AG04449 (cell line): Measurements from ENCODE around the gene CACYBP.

Experiments used
- CTCF ChIA-PET: fragments of 350-600 bp; formaldehyde crosslinking; extraction: SDS; loops from one replicate; lab custom pipeline; 2021; ENCODE audit warnings: antibody characterized with exemption; lab: Yijun Ruan, JAX
- POLR2A ChIA-PET: fragments of 400-600, 350-600 bp; formaldehyde crosslinking; extraction: SDS; loops from one replicate; lab custom pipeline; 2020; ENCODE audit warnings: antibody characterized with exemption, inconsistent platforms; lab: Yijun Ruan, JAX
- DNase-seq: peaks from one replicate; pipeline ENCODE4 v3.0.0-alpha.2; 2010; ENCODE audit warnings: low read depth, low spot score
- H3K4me3 ChIP-seq: 2 replicates; pipeline ENCODE4 v1.5.1; 2011; ENCODE audit warnings: low read depth, mild to moderate bottlenecking, control low read depth, low read length
- TF ChIP-seq, protein P1 (sequence below): IDR thresholded peaks from one replicate; pipeline ENCODE4 v1.5.1; 2011; ENCODE audit warnings: mild to moderate bottlenecking, moderate library complexity, low read length, control low read depth, inconsistent platforms; ENCODE audit not compliant: insufficient read depth; ENCODE audit errors: missing control alignments

The CACYBP gene

DNA sequence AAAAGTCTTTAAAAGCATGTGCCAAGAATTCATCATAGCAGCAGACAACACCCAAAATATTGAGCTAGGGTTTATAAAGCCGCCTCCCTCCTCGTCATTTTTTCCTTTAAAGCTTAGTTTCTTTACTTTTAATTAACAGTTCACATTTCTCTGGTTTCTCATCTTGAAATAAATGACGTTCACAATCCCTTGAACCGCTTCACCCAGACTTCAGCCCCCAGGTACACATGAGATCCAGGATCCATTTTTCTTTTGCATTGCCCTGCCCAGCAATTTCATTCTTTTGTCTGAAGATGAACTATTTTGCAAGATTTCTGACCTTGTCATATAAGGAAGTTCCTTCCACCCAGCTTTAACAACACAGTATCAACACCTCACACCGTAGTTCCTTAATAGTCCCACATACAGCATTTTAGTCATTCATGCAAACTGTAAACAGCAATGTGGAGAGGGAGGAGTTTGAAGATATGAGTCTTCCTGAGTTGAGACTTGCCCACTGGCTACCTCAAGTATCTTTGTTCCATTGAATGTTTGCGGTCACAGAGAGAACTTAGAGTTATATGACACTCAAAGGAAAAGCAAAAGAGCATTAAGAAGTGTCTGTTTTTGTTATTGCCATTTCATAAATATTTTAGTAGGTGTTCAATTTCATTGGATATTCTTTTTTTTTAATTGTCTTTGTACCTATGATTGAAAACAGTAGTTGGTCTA, 35.3 kb upstream of the CACYBP start:
- TF ChIP-seq, protein P1, sequence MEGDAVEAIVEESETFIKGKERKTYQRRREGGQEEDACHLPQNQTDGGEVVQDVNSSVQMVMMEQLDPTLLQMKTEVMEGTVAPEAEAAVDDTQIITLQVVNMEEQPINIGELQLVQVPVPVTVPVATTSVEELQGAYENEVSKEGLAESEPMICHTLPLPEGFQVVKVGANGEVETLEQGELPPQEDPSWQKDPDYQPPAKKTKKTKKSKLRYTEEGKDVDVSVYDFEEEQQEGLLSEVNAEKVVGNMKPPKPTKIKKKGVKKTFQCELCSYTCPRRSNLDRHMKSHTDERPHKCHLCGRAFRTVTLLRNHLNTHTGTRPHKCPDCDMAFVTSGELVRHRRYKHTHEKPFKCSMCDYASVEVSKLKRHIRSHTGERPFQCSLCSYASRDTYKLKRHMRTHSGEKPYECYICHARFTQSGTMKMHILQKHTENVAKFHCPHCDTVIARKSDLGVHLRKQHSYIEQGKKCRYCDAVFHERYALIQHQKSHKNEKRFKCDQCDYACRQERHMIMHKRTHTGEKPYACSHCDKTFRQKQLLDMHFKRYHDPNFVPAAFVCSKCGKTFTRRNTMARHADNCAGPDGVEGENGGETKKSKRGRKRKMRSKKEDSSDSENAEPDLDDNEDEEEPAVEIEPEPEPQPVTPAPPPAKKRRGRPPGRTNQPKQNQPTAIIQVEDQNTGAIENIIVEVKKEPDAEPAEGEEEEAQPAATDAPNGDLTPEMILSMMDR: no peak
- POLR2A ChIA-PET: no interaction called here
- H3K4me3 ChIP-seq: no peak overlapping the region
- DNase-seq: no peak
- CTCF ChIA-PET: no interaction called here

DNA sequence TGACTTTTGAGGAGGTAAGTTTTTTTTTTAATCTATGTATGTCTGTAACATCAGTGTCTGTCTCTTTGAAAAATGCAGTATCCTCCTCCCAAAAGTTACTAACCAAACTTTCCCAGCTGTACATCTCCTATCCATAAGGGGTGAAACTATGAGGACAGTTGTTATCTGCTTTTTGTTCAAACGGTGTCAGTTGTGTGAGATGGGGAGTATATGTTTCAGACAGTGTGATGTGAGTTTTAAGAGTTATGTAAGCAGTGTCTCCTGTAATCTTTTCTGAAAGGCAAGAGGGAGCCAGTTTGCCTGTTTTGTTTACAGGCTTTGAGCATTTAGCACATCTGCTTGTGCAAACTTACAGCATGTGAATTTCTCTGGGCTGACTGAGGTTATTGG, 34.8 kb upstream of the CACYBP start:
- no peak overlapping the region for H3K4me3 ChIP-seq
- ChIA-PET CTCF (no interaction called here), POLR2A (no interaction called here)
- TF ChIP-seq, protein P1: no peak
- no peak for DNase-seq

DNA sequence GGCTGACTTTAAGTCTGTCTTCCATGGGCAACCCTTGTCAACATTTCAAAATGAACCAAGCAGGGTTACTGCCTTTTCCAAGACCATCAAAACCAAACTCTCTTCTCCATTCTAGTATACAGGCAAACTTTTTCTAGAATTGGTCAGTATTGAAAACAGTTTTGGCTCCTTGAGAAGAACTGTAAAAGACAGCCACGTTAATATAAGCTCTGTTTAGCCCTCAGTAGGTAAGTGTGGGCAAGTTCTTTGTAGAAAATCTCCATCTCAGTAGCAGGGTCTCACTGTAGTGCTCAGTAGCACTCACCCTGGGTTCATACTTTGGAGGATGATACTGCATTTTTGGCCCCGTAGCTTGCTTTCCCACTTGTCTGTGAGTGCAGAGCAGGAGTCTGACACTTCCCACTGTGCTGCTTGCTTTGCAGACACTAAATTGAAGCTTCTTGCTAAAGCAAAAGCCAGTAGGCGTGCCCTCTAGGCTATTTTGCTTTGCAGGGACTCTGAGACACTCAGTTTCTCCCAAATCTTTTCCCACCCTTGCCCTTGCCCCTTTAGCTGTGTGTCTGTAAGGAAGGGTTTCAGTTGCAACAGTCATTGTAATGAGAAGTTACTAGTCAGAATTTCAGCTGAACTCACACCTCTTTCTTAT, 34.3 kb upstream of the CACYBP start:
- POLR2A ChIA-PET: interaction anchor here (0.6 kb wide), 1 partner anchor 20 kb away, joined by 4 read pairs; no protein-coding TSS in a partner anchor
- no peak overlapping the region for H3K4me3 ChIP-seq
- CTCF ChIA-PET: interaction anchor here (1.1 to 1.2 kb wide), 2 partner anchors 17 to 26 kb away, joined by 3 to 5 read pairs; no protein-coding TSS in a partner anchor
- TF ChIP-seq, protein P1: no peak
- no peak for DNase-seq

DNA sequence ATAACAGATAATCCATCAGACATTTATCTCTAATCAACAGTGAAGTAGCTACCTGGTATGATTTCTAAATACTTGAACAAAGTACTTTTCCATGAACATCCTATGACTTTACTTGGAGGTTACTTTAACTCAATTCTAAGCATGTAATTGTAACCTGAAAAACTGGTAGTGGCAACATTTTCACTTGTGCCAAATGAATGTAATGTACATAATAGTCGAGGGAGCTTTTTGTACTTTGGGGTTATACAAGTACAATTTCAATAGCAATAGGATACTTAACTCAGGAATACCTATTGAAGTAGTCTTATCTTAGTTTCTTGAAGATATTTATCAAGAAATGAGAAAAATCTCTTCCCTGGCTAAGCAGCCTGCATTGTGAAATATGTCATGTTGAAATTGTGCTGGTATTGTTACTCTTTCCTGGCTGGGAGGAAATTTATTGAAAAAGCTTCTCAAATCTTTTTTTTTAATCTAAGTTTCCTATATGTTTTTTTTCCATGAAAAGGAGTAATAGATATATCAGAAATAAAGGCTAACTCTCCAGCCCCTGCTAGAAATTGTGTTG, 33.7 kb upstream of the CACYBP start:
- no peak overlapping the region for H3K4me3 ChIP-seq
- DNase-seq: no peak
- TF ChIP-seq, protein P1: no peak
- ChIA-PET CTCF (interaction anchor here (0.7 to 1.2 kb wide), 3 partner anchors 17 to 29 kb away, joined by 3 to 5 read pairs (median 3); no protein-coding TSS in a partner anchor), POLR2A (interaction anchor here (0.6 kb wide), 1 partner anchor 20 kb away, joined by 4 read pairs; no protein-coding TSS in a partner anchor)

DNA sequence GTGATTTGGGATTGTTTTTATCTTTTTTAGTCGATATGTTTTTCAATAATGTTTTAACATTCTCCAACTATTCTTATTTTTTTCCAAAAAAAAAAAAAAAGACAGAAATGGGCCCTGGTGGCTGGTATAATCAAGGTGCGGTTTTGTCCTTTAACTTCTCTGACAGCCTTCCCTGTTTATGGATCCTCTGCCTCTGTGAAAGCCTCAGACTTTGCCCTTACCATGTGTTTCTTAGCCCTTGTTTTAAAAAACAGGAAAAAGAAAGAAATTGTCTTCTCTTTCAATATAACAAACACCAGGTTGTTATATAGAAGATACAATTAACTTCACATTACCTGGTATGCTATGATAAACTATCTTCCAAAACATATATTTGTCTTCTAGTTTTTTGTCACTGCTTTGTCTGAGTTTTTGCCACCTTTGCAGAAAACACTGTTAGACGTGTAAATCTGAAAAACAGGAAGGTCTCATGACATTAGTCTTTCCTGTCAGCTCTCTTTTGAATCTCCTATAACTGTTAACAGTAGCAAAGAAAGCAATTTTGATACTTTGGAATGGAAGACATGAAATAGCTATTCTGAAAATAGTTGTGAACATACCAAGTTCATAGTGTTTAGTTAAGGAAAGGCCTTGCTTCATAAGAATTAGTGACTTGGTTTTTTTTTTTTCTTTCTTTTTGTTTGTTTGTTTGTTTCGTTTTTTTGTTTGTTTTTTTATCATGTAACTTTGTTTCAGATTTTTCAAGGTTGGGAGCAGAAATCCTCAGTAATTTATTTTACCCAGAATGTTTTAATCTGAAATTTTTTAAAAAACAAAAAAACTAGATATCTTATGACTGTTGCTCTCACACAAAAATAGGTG, 31.7 kb upstream of the CACYBP start:
- H3K4me3 ChIP-seq: no peak overlapping the region
- POLR2A ChIA-PET: no interaction called here
- CTCF ChIA-PET: interaction anchor here (0.8 to 1.2 kb wide), 4 partner anchors 12 to 30 kb away, joined by 3 read pairs; no protein-coding TSS in a partner anchor
- no peak for DNase-seq
- TF ChIP-seq, protein P1: no peak
